ENCODE data around the gene HTR3B. TPM values are rescaled to one million over a fixed set of nuclear protein-coding genes. Genes with fewer than 3 reads are reported as not detected.

Gene HTR3B
- total RNA-seq, 1 experiment from 2014 or later: not detected

DNA sequence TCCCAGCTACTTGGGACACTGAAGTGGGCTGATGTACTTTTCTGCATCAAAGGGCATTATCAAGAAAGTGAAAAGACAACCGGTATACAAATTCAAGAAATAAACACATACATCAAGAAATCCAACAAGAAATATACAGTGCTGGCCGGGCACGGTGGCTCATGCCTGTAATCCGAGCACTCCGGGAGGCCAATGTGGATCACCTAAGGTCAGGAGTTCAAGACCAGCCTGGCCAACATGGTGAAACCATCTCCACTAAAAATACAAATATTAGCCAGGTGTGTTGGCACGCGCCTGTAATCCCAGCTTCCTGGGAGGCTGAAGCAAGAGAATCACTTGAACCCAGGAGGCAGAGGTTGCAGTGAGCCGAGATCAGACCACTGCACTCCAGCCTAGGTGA, 38.7 kb upstream of the HTR3B start:
- Histone ChIP-seq H2BK5ac (ENCODE audit: insufficient read length, low read length) (no peak overlapping the region), H3K23me2 (ENCODE audit: insufficient read length, low read depth, low read length, poor library complexity, severe bottlenecking) (no peaks in the 10 kb centered on the region), H4K5ac (ENCODE audit: insufficient read length, low read depth, low read length) (no peak overlapping the region), H2BK12ac (ENCODE audit: insufficient read length, low read depth, low read length) (no peak overlapping the region), H3K9ac (ENCODE audit: extremely low read depth, insufficient read length, low read length) (no peak overlapping the region), H3T11ph (ENCODE audit: low read length) (no peak overlapping the region), H2AK5ac (ENCODE audit: insufficient read length, low read length) (no peak overlapping the region), H2AFZ (ENCODE audit: low read length) (no peak overlapping the region), H3K18ac (ENCODE audit: insufficient read length, low read depth, low read length) (no peak overlapping the region), H3K23ac (ENCODE audit: insufficient read length, low read depth, low read length) (no peak overlapping the region), H2BK120ac (ENCODE audit: low read depth, low read length, poor library complexity, severe bottlenecking) (no peak overlapping the region), H3K4ac (ENCODE audit: low read depth, low read length) (no peak overlapping the region), H2BK20ac (ENCODE audit: low read depth, low read length, poor library complexity, severe bottlenecking) (no peak overlapping the region), H3K14ac (ENCODE audit: insufficient read depth, low read length) (no peak overlapping the region), H4K20me1 (ENCODE audit: control insufficient read depth, insufficient read depth, insufficient read length) (no peaks in the 10 kb centered on the region), H3K9me3 (ENCODE audit: control insufficient read depth, low read depth, low read length) (no peaks in the 10 kb centered on the region), H3K4me2 (ENCODE audit: insufficient read depth, insufficient read length, low read length) (no peak overlapping the region), H3K27ac (ENCODE audit: insufficient read length, low read depth, low read length) (no peak overlapping the region), H3K27me3 (ENCODE audit: insufficient read depth, low read length) (no peaks in the 10 kb centered on the region), H3K4me1 (ENCODE audit: insufficient read depth, low read length) (peaks cover 3% of the 10 kb centered on the region), H3K79me2 (ENCODE audit: insufficient read depth, low read length) (peaks cover 37% of the 10 kb centered on the region; the same call in 1 of the 2 replicates), H4K91ac (ENCODE audit: insufficient read length, low read depth, low read length) (no peak overlapping the region), H4K8ac (replicated peaks; ENCODE audit: insufficient read length, low read depth, low read length) (no peak overlapping the region), H3K79me1 (ENCODE audit: insufficient read depth, low read depth, low read length, poor library complexity, severe bottlenecking) (peaks cover 3% of the 10 kb centered on the region), H3K56ac (ENCODE audit: insufficient read length, low read depth, low read length) (no peak overlapping the region), H2BK15ac (ENCODE audit: low read depth, low read length) (no peak overlapping the region)
- WGBS (ENCODE audit: extremely low coverage, insufficient read length, low lambda C conversion rate): no CpG with 5 or more reads among the region's 8 CpGs
- no peaks in the 10 kb centered on the region for H3K9me3 Mint-ChIP-seq
- no peak overlapping the region for H3K4me3 Mint-ChIP-seq
- no peak for DNase-seq
- H3K36me3 Mint-ChIP-seq (ENCODE audit: insufficient read depth in 1 of 3, low read depth in 3 of 3): peaks cover 21 to 57% (median 52%) of the 10 kb centered on the region in 3 experiments; a peak in 6 of 7 replicates
- peaks cover 44 to 45% of the 10 kb centered on the region in 2 experiments for H3K4me1 Mint-ChIP-seq
- peak overlapping the region in 2 of 3 experiments; percentile 35 to 64; a peak in 1 of 7 replicates for H3K27ac Mint-ChIP-seq
- no peaks in the 10 kb centered on the region for H3K27me3 Mint-ChIP-seq (ENCODE audit: low read depth)
- TF ChIP-seq, protein P1, sequence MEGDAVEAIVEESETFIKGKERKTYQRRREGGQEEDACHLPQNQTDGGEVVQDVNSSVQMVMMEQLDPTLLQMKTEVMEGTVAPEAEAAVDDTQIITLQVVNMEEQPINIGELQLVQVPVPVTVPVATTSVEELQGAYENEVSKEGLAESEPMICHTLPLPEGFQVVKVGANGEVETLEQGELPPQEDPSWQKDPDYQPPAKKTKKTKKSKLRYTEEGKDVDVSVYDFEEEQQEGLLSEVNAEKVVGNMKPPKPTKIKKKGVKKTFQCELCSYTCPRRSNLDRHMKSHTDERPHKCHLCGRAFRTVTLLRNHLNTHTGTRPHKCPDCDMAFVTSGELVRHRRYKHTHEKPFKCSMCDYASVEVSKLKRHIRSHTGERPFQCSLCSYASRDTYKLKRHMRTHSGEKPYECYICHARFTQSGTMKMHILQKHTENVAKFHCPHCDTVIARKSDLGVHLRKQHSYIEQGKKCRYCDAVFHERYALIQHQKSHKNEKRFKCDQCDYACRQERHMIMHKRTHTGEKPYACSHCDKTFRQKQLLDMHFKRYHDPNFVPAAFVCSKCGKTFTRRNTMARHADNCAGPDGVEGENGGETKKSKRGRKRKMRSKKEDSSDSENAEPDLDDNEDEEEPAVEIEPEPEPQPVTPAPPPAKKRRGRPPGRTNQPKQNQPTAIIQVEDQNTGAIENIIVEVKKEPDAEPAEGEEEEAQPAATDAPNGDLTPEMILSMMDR (conservative IDR thresholded peaks at IDR 0.05): no peak
